Endothelial cell of umbilical vein (primary cell): Measurements from ENCODE around the gene TSSK6. TPM values are rescaled to one million over a fixed set of nuclear protein-coding genes. Genes with fewer than 3 reads are reported as not detected.

Experiments
- BruUV-seq: library from RNA; stranded (reverse); fragments of 400-500 nt; replicated peaks from 2 replicates; lab custom pipeline; 2021; lab: Mats Ljungman, UMichigan
- CTCF ChIA-PET: fragments of 300-600, 350-600 bp; sonication (Branson Sonifier 250); formaldehyde crosslinking; loops from one replicate; lab custom pipeline; 2021; ENCODE audit warnings: antibody characterized with exemption, inconsistent platforms; lab: Charles Lee
- POLR2A ChIA-PET: fragments of 300-600, 350-600 bp; sonication (Branson Sonifier 250); formaldehyde crosslinking; loops from one replicate; lab custom pipeline; 2021; ENCODE audit warnings: antibody characterized with exemption, inconsistent platforms; lab: Charles Lee
- DNase-seq: peaks from one replicate; pipeline ENCODE4 v3.0.0-alpha.2; 2011; ENCODE audit warnings: low read depth, low spot score
- FAIRE-seq: peaks from 2 replicates; lab custom pipeline; 2011; peaks lifted over from hg19 to GRCh38; lab: Jason Lieb, UNC
- H2AFZ ChIP-seq: 2 replicates; pipeline ENCODE4 v1.6.0; 2012; ENCODE audit warnings: low read depth, low read length, control low read depth, inconsistent platforms
- H3K27ac ChIP-seq: 2 replicates; pipeline ENCODE4 v1.5.1; 2011; ENCODE audit warnings: low read depth, mild to moderate bottlenecking, control low read depth, low read length, moderate library complexity; ENCODE audit not compliant: insufficient read depth
- H3K27me3 ChIP-seq, 2 experiments: 2 replicates each; pipeline versions ENCODE4 v1.6.0 to v1.6.1; 2011; ENCODE audit warnings: low read length in 2 of 2, mixed read lengths in 1 of 2; ENCODE audit not compliant: control insufficient read depth in 2 of 2, insufficient read depth in 2 of 2
- H3K36me3 ChIP-seq, 2 experiments: 2 replicates in 1 of 2; 3 replicates in 1 of 2; pipeline ENCODE4 v1.5.1; 2011; ENCODE audit warnings: low read length in 2 of 2, mild to moderate bottlenecking in 1 of 2, moderate library complexity in 1 of 2; ENCODE audit not compliant: control insufficient read depth in 2 of 2, insufficient read depth in 2 of 2; ENCODE audit errors: extremely low read depth in 1 of 2
- H3K4me1 ChIP-seq: 3 replicates; pipeline ENCODE4 v1.5.1; 2011; ENCODE audit warnings: mild to moderate bottlenecking, low read length; ENCODE audit not compliant: control insufficient read depth, insufficient read depth; ENCODE audit errors: extremely low read depth
- H3K4me2 ChIP-seq: 2 replicates; pipeline ENCODE4 v1.6.1; 2011; ENCODE audit warnings: low read length, control low read depth, mixed read lengths; ENCODE audit not compliant: insufficient read depth
- H3K4me3 ChIP-seq, 3 experiments: fragments of 200-600 bp in 1 of 3; sonication (generic), shearing (Covaris generic) in 1 of 3; replicated peaks in 1 of 3; 2 replicates each; pipeline ENCODE4 v1.5.1; 2011 to 2016; ENCODE audit warnings: control low read depth in 3 of 3, low read length in 3 of 3, mild to moderate bottlenecking in 2 of 3, inconsistent platforms in 1 of 3, low read depth in 1 of 3, moderate library complexity in 1 of 3; ENCODE audit not compliant: insufficient read depth in 1 of 3
- H3K79me2 ChIP-seq: 2 replicates; pipeline ENCODE4 v1.6.0; 2012; ENCODE audit warnings: low read length, inconsistent platforms; ENCODE audit not compliant: control insufficient read depth, insufficient read depth
- H3K9ac ChIP-seq: replicated peaks from 2 replicates; pipeline ENCODE3; 2011; ENCODE audit warnings: low read length, control low read depth; ENCODE audit not compliant: insufficient read depth; ENCODE audit errors: extremely low read depth
- H3K9me1 ChIP-seq: replicated peaks from 3 replicates; pipeline ENCODE4 v1.6.0; 2011; ENCODE audit warnings: mild to moderate bottlenecking, low read length; ENCODE audit not compliant: control insufficient read depth, insufficient read depth; ENCODE audit errors: extremely low read depth
- H3K9me3 ChIP-seq: replicated peaks from 2 replicates; pipeline ENCODE4 v1.5.1; 2012; ENCODE audit warnings: low read length, inconsistent platforms; ENCODE audit not compliant: control insufficient read depth, insufficient read depth
- H4K20me1 ChIP-seq: replicated peaks from 2 replicates; pipeline ENCODE3; 2011; ENCODE audit warnings: mild to moderate bottlenecking, low read length; ENCODE audit not compliant: control insufficient read depth, insufficient read depth; ENCODE audit errors: extremely low read depth
- CTCF ChIP-seq, 2 donors: IDR thresholded peaks; 1 replicate in 1 of 2; 2 replicates in 1 of 2; pipeline ENCODE4 v1.5.1; 2011; ENCODE audit warnings: low read length in 2 of 2, mild to moderate bottlenecking in 2 of 2, moderate library complexity in 2 of 2, control low read depth in 1 of 2, inconsistent platforms in 1 of 2, low read depth in 1 of 2; ENCODE audit not compliant: insufficient read depth in 1 of 2; ENCODE audit errors: extremely low read depth in 1 of 2
- EZH2 ChIP-seq: IDR thresholded peaks from 2 replicates; pipeline ENCODE4 v1.6.1; 2012; ENCODE audit warnings: borderline replicate concordance, low read depth, mild to moderate bottlenecking, moderate library complexity, low read length, inconsistent platforms; ENCODE audit not compliant: severe bottlenecking
- FOS ChIP-seq: IDR thresholded peaks from 2 replicates; pipeline ENCODE4 v1.6.1; 2011; ENCODE audit warnings: mild to moderate bottlenecking, low read length, moderate library complexity, borderline replicate concordance; ENCODE audit not compliant: insufficient read depth
- GATA2 ChIP-seq: IDR thresholded peaks from 2 replicates; pipeline ENCODE4 v1.7.0; 2011; ENCODE audit warnings: low read depth, mild to moderate bottlenecking, moderate library complexity, mixed read lengths, low read length; ENCODE audit not compliant: insufficient read length, insufficient read depth
- JUN ChIP-seq: IDR thresholded peaks from 2 replicates; pipeline ENCODE4 v1.6.1; 2011; ENCODE audit warnings: borderline replicate concordance, low read depth; ENCODE audit not compliant: insufficient read length, insufficient read depth
- MYC ChIP-seq: IDR thresholded peaks from one replicate; pipeline ENCODE4 v1.6.1; 2011; ENCODE audit warnings: mild to moderate bottlenecking, low read depth, low read length
- POLR2A ChIP-seq: IDR thresholded peaks from 2 replicates; pipeline ENCODE4 v1.6.1; 2012; ENCODE audit warnings: low read depth, mild to moderate bottlenecking, control low read depth, low read length
- POLR2AphosphoS5 ChIP-seq: IDR thresholded peaks from 2 replicates; pipeline ENCODE4 v1.6.1; 2012; ENCODE audit warnings: low read depth, mild to moderate bottlenecking, control low read depth, low read length, moderate library complexity; ENCODE audit not compliant: insufficient read depth
- dilution Hi-C: fragments of 300-500 bp; cut with MboI; formaldehyde crosslinking; loops from one replicate; pipeline ENCODE4 v1.15.0; 2019; ENCODE audit warnings: low sequenced_read_pairs; ENCODE audit not compliant: extremely low pct_ligation_motif_present
- intact Hi-C: fragments of 100-400 bp; cut with micrococcal nuclease; formaldehyde crosslinking; loops from one replicate; pipeline ENCODE4 v1.10.0; 2022
- polyA plus RNA-seq, 4 experiments: library from polyadenylated mRNA; depleted of rRNA in 3 of 4; stranded (reverse) in 3 of 4; unstranded in 1 of 4; fragments of >200 nt; gene quantifications; 2 replicates each; pipeline versions ENCODE4 v1.2.1 to v1.2.3, GENCODE V29; 2011 to 2012; ENCODE audit warnings: missing spikeins in 1 of 4
- total RNA-seq: library from RNA; stranded (reverse); gene quantifications from 2 replicates; pipeline ENCODE4 v1.2.3, GENCODE V29; 2021
- TF ChIP-seq, protein P1 (sequence below): IDR thresholded peaks from 2 replicates; pipeline ENCODE4 v1.6.1; 2011; ENCODE audit not compliant: insufficient read depth, insufficient read length

TSSK6 gene
- total and polyA plus RNA-seq, 2 donors (not counting 3 experiments of a cell fraction or from before 2014, with no cell fraction given), result 0.76 to 0.82 TPM

- Histone ChIP-seq H3K27me3 (no peaks in the 10 kb centered on the region), H3K79me2 (peaks cover 79% of the 10 kb centered on the region), H3K4me3 (no peak overlapping the region), H4K20me1 (peaks cover 4% of the 10 kb centered on the region), H3K9ac (no peak overlapping the region), H3K9me1 (no peaks in the 10 kb centered on the region), H3K4me2 (no peak overlapping the region), H3K9me3 (peaks cover 5% of the 10 kb centered on the region), H3K36me3 (peaks cover 5 to 9% of the 10 kb centered on the region in 2 experiments), H3K27ac (no peak overlapping the region), H3K4me1 (no peaks in the 10 kb centered on the region), H2AFZ (no peak overlapping the region)
- no peak for TF ChIP-seq CTCF (IDR thresholded peaks at IDR 0.05; ENCODE audit: extremely low read depth in 1 of 2, insufficient read depth in 1 of 2, low read depth in 1 of 2, low read length in 2 of 2)
- no peak for TF ChIP-seq GATA2
- no peak for TF ChIP-seq POLR2A
- no peak for TF ChIP-seq FOS
- no peak for TF ChIP-seq POLR2AphosphoS5
- dilution Hi-C loops, result no loop called here
- no TSS peak for BruUV-seq
- POLR2A ChIA-PET, result interaction anchor here (0.7 kb wide), 1 partner anchor 99 kb away, joined by 3 read pairs; no protein-coding TSS in a partner anchor
- FAIRE-seq (no peak), DNase-seq (no peak)
- intact Hi-C loops, result no loop called here
- CTCF ChIA-PET, result interaction anchor here (0.6 kb wide), 1 partner anchor 21 kb away, joined by 3 read pairs; no protein-coding TSS in a partner anchor
These were observed 43.7 kb downstream of the TSSK6 start for GRCh38 chr19:19471682-19472081.

DNA sequence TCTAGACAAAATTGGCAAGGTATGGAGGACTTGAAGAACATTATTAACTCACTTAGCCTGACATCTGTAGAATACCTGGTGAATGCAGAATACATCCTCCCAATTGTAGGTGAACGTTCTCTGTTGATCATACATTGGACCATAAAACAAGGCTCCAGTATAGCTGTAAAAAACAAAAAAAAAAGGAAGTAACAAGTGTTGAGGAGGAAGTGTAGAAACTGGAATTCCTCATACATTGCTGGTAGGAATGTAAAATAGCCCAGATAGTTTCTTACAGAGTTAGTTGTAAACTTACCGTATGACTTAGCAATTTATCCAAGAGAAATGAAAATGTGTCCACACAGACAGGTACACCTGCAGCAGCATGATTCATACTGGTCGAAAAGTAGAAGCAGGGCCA lies 44.8 kb downstream of the TSSK6 start:
- ChIA-PET CTCF (interaction anchor here (1.4 kb wide), 1 partner anchor 20 kb away, joined by 4 read pairs; no protein-coding TSS in a partner anchor), POLR2A (no interaction called here)
- peaks cover 4% of the 10 kb centered on the region for H4K20me1 ChIP-seq
- no peak overlapping the region for H3K4me2 ChIP-seq
- intact Hi-C loops (no loop called here), dilution Hi-C loops (no loop called here)
- H3K79me2 ChIP-seq, result peaks cover 75% of the 10 kb centered on the region
- H2AFZ ChIP-seq, result no peak overlapping the region
- no peak overlapping the region for H3K4me3 ChIP-seq
- no peak for DNase-seq
- no TSS peak for BruUV-seq
- H3K9me1 ChIP-seq, result no peaks in the 10 kb centered on the region
- FAIRE-seq, result no peak
- no peak overlapping the region for H3K9ac ChIP-seq
- TF ChIP-seq GATA2, result no peak
- TF ChIP-seq MYC, result no peak
- TF ChIP-seq CTCF (IDR thresholded peaks at IDR 0.05; ENCODE audit: extremely low read depth in 1 of 2, insufficient read depth in 1 of 2, low read depth in 1 of 2, low read length in 2 of 2), result no peak
- TF ChIP-seq, protein P1, sequence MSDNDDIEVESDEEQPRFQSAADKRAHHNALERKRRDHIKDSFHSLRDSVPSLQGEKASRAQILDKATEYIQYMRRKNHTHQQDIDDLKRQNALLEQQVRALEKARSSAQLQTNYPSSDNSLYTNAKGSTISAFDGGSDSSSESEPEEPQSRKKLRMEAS, result no peak
- no peak for TF ChIP-seq POLR2AphosphoS5
- TF ChIP-seq JUN, result no peak
- TF ChIP-seq POLR2A, result no peak
- no peak for TF ChIP-seq FOS
- no peak for TF ChIP-seq EZH2
- H3K36me3 ChIP-seq, result peaks cover 12 to 14% of the 10 kb centered on the region in 2 experiments
- H3K9me3 ChIP-seq, result peaks cover 5% of the 10 kb centered on the region
- H3K27ac ChIP-seq, result no peak overlapping the region
- no peaks in the 10 kb centered on the region for H3K27me3 ChIP-seq
- no peaks in the 10 kb centered on the region for H3K4me1 ChIP-seq
